Stomach (tissue), 9 donors: Measurements from ENCODE around the gene FGD6. TPM values are rescaled to one million over a fixed set of nuclear protein-coding genes. Genes with fewer than 3 reads are reported as not detected.
A peak's percentile ranks its signal among the peaks of the same experiment; 100 is the strongest.

Experiments
- DNase-seq, 2 donors: peaks; one replicate each; pipeline versions ENCODE4 v3.0.0 to v3.0.0-alpha.2; 2013 to 2019
- H3K27ac ChIP-seq, 5 donors: fragments of 200-600 bp in 4 of 5; sonication (generic) in 4 of 5; one replicate each; pipeline ENCODE4 v1.5.1; 2013 to 2019; ENCODE audit warnings: mild to moderate bottlenecking in 1 of 5, moderate library complexity in 1 of 5
- H3K27me3 ChIP-seq, 3 donors: fragments of 200-600 bp; sonication (generic); one replicate each; pipeline ENCODE4 v1.5.1; 2017 to 2019; ENCODE audit warnings: mixed run types in 1 of 3
- H3K36me3 ChIP-seq, 4 donors: fragments of 200-600 bp; sonication (generic); 1 replicate in 3 of 4; 2 replicates in 1 of 4; pipeline ENCODE4 v1.5.1; 2016 to 2019
- H3K4me1 ChIP-seq, 4 donors: fragments of 200-600 bp; sonication (generic); one replicate each; pipeline ENCODE4 v1.5.1; 2016 to 2019
- H3K4me3 ChIP-seq, 4 donors: fragments of 200-600 bp; sonication (generic) in 3 of 4; one replicate each; pipeline ENCODE4 v1.5.1; 2016 to 2019; ENCODE audit warnings: mild to moderate bottlenecking in 1 of 4
- H3K9me3 ChIP-seq, 4 donors: fragments of 200-600 bp; sonication (generic); one replicate each; pipeline ENCODE4 v1.5.1; 2016 to 2019
- CTCF ChIP-seq, 7 experiments: fragments of 450-650 bp in 4 of 7; fragments of 200-600 bp in 3 of 7; sonication (generic) in 3 of 7; IDR thresholded peaks; one replicate each; pipeline ENCODE4 v1.5.1; 2016 to 2019; ENCODE audit warnings: antibody characterized with exemption in 7 of 7, control low read depth in 2 of 7, mild to moderate bottlenecking in 1 of 7
- EP300 ChIP-seq: sonication (generic); formaldehyde crosslinking; IDR thresholded peaks from one replicate; pipeline ENCODE4 v1.6.1; 2017; ENCODE audit warnings: antibody characterized with exemption
- POLR2A ChIP-seq, 4 donors: fragments of 450-650 bp; IDR thresholded peaks; one replicate each; pipeline ENCODE4 v1.6.1; 2016; ENCODE audit warnings: antibody characterized with exemption in 4 of 4, control low read depth in 2 of 4, mild to moderate bottlenecking in 1 of 4, moderate library complexity in 1 of 4
- POLR2AphosphoS5 ChIP-seq, 3 donors: sonication (generic); formaldehyde crosslinking; IDR thresholded peaks; one replicate each; pipeline ENCODE4 v1.6.1; 2016; ENCODE audit warnings: antibody characterized with exemption in 3 of 3
- WGBS, 5 donors: extraction: QIAGEN DNeasy Blood & Tissue Kit in 3 of 5; methylation state at CpG; one replicate each; pipeline versions ENCODE4 v1.1.5 to v1.1.7; 2013 to 2018; 5-methylcytosine and 5-hydroxymethylcytosine counted together
- intact Hi-C: fragments of 100-400 bp; cut with DNase I; formaldehyde crosslinking; loops from one replicate; pipeline ENCODE4 v1.15.1; 2023; ENCODE audit warnings: low total_unique reads
- polyA plus RNA-seq, 3 donors: library from polyadenylated mRNA; stranded (reverse); fragments of 200-250 nt; gene quantifications; one replicate each; pipeline ENCODE4 v1.2.3, GENCODE V29; 2013
- total RNA-seq, 5 donors: library from RNA; depleted of rRNA; stranded (reverse); fragments of >200 nt; gene quantifications; one replicate each; pipeline versions ENCODE4 v1.1.0 to v1.2.3, GENCODE V29; 2014 to 2016
- donor health status: healthy with polysubstance abuse.
- donor health status: Bipolar disorder and iron deficiency.
- donor health status: healthy.

Gene FGD6
- total and polyA plus RNA-seq, 8 donors = 0.92 to 16.3 (median 5.7) TPM

GRCh38 chr12:95164656-95165055 is 52.6 kb downstream of the FGD6 start:
- no peaks in the 10 kb centered on the region for H3K27me3 ChIP-seq
- TF ChIP-seq POLR2A (IDR thresholded peaks at IDR 0.05) (no peak), CTCF (IDR thresholded peaks at IDR 0.05) (no peak)
- peak overlapping the region in 1 of 4 donors; percentile 18 for H3K4me3 ChIP-seq
- intact Hi-C loops = no loop called here
- peaks cover 0 to 20% (median 6%) of the 10 kb centered on the region in 4 donors for H3K4me1 ChIP-seq
- H3K27ac ChIP-seq = no peak overlapping the region
- 87 to 95% (median 92%) methylated on average over 2 of the region's 2 CpGs for WGBS, 5 donors
- DNase-seq = no peak
- H3K9me3 ChIP-seq = no peaks in the 10 kb centered on the region
- no peaks in the 10 kb centered on the region for H3K36me3 ChIP-seq

- intact Hi-C loops = no loop called here
- TF ChIP-seq EP300 (no peak), POLR2AphosphoS5 (IDR thresholded peaks at IDR 0.05) (no peak), CTCF (IDR thresholded peaks at IDR 0.05) (no peak), POLR2A (IDR thresholded peaks at IDR 0.05) (no peak)
- Histone ChIP-seq H3K36me3 (no peaks in the 10 kb centered on the region), H3K9me3 (no peaks in the 10 kb centered on the region), H3K27ac (no peak overlapping the region), H3K4me1 (peaks cover 0 to 14% (median 6%) of the 10 kb centered on the region in 4 donors), H3K4me3 (no peak overlapping the region), H3K27me3 (no peaks in the 10 kb centered on the region)
- DNase-seq = no peak
- WGBS, 5 donors = 49 to 70% (median 69%) methylated on average over 3 of the region's 3 CpGs
Measured at GRCh38 chr12:95158919-95159318, 58.3 kb downstream of the FGD6 start.

- no peak for TF ChIP-seq CTCF (IDR thresholded peaks at IDR 0.05)
- no peak for TF ChIP-seq POLR2A (IDR thresholded peaks at IDR 0.05)
- no peak for TF ChIP-seq POLR2AphosphoS5 (IDR thresholded peaks at IDR 0.05)
- TF ChIP-seq EP300 = no peak
- DNase-seq = no peak
- intact Hi-C loops = no loop called here
Measured at GRCh38 chr12:95151821-95152220, 65.4 kb downstream of the FGD6 start.

GRCh38 chr12:95151406-95151805 is 65.9 kb downstream of the FGD6 start:
- TF ChIP-seq POLR2A (IDR thresholded peaks at IDR 0.05) (no peak), CTCF (IDR thresholded peaks at IDR 0.05) (no peak), POLR2AphosphoS5 (IDR thresholded peaks at IDR 0.05) (no peak), EP300 (no peak)
- no peak overlapping the region for H3K4me3 ChIP-seq
- 91 to 100% (median 100%) methylated on average over 2 of the region's 2 CpGs for WGBS, 5 donors
- H3K27me3 ChIP-seq = no peaks in the 10 kb centered on the region
- intact Hi-C loops = no loop called here
- H3K36me3 ChIP-seq = peaks cover 0 to 15% (median 3%) of the 10 kb centered on the region in 4 donors
- H3K9me3 ChIP-seq = no peaks in the 10 kb centered on the region
- no peak for DNase-seq
- no peak overlapping the region for H3K27ac ChIP-seq
- no peaks in the 10 kb centered on the region for H3K4me1 ChIP-seq

More at GRCh38 chr12:95151821-95152220, 65.4 kb downstream of the FGD6 start:
- WGBS, 5 donors = 88 to 94% (median 92%) methylated on average over 2 of the region's 2 CpGs
- H3K4me1 ChIP-seq = no peaks in the 10 kb centered on the region
- no peaks in the 10 kb centered on the region for H3K27me3 ChIP-seq
- H3K9me3 ChIP-seq = no peaks in the 10 kb centered on the region
- H3K4me3 ChIP-seq = no peak overlapping the region
- no peak overlapping the region for H3K27ac ChIP-seq
- peaks cover 0 to 15% (median 3%) of the 10 kb centered on the region in 4 donors for H3K36me3 ChIP-seq
